Measurements from ENCODE around the gene HHIPL1.

HHIPL1 gene

DNA sequence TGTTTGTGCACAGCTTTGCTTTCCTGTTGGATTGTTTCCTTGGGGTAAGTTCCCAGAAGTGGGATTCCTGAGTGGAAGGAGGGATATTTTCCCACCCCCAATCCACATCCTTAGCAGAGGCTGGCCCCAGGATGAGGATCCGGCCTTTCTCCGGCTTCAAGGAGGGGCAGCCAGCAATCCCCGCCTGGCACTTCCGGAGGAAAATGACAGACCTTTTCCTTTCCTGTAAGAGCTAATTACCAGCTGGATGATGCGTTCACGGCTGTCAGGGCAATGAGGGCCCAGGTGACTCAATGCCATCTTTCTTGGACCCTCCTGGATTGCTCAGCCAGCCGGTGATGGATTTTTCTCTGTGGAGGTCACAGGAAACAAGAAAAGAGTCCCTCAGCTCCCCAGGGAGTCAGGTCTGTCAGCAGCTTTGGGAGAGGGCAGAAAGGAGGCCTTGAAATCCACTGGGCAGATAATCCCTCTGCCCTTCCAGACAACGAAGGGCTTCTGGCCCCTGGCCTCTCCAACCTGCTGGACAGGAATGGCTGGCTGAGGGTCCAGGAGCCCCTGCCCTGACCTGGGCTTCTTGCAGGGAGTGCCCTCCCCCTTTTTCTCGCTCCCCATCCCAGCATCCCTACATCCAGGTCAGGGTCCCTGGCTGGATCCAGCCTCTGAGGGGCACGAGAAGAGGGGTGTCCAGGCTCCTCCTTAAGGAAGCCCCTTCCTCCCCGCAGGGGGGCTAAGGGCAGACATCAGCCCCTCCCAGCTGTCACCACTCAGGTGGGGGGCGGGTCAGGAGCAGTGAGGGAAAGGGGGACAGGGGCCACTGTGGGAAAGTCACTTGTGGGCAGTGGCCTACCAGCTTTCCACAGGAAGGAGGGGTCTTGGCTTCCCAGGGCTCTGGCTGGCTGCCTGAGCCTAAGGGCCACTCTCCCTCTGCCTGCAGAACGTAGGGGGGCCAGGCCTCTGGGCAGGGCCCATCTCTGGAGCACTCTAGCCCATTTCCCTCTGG lies 24.8 kb upstream of the HHIPL1 start:
- H3K4me3 ChIP-seq (ENCODE audit: control insufficient read depth, low read depth, low read length): no peak overlapping the region
- no peak for DNase-seq (ENCODE audit: low read depth)
- TF ChIP-seq CTCF (IDR thresholded peaks at IDR 0.05; ENCODE audit: control insufficient read depth, insufficient read depth, low read depth, low read length, missing control alignments): no peak

- no peak for DNase-seq (ENCODE audit: low read depth)
- TF ChIP-seq CTCF (IDR thresholded peaks at IDR 0.05; ENCODE audit: control insufficient read depth, insufficient read depth, low read depth, low read length, missing control alignments): no peak
- no peak overlapping the region for H3K4me3 ChIP-seq (ENCODE audit: control insufficient read depth, low read depth, low read length)
Measured at GRCh38 chr14:99621948-99622347, 23.0 kb upstream of the HHIPL1 start.

GRCh38 chr14:99624024-99624423 lies 20.9 kb upstream of the HHIPL1 start:
- no peak overlapping the region for H3K4me3 ChIP-seq (ENCODE audit: control insufficient read depth, low read depth, low read length)
- DNase-seq (ENCODE audit: low read depth): no peak
- no peak for TF ChIP-seq CTCF (IDR thresholded peaks at IDR 0.05; ENCODE audit: control insufficient read depth, insufficient read depth, low read depth, low read length, missing control alignments)

DNA sequence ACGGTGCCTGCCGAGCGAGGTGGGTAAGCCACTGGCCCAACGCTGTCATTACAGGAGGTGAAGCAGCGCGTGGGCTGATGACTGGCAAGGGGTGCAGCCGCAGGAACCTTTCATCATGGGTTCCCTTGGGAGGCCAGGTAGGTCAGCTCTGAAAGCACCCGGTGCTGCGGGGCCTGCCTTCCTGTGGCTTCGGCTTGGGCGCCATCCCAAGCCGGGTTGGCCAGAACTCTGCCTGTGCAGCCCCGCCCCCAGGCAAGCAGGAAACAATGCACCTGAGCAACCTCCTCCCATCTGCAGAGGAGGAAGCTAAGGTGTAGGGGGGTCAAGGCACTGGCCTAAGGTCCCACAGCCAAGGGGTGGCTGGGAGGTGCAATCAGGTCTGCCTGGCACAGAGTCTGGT lies 20.0 kb upstream of the HHIPL1 start:
- no peak for TF ChIP-seq CTCF (IDR thresholded peaks at IDR 0.05; ENCODE audit: control insufficient read depth, insufficient read depth, low read depth, low read length, missing control alignments)
- no peak overlapping the region for H3K4me3 ChIP-seq (ENCODE audit: control insufficient read depth, low read depth, low read length)
- no peak for DNase-seq (ENCODE audit: low read depth)

- DNase-seq (ENCODE audit: low read depth): no peak
- no peak for TF ChIP-seq CTCF (IDR thresholded peaks at IDR 0.05; ENCODE audit: control insufficient read depth, insufficient read depth, low read depth, low read length, missing control alignments)
- H3K4me3 ChIP-seq (ENCODE audit: control insufficient read depth, low read depth, low read length): no peak overlapping the region
Measured at GRCh38 chr14:99625476-99625875, 19.5 kb upstream of the HHIPL1 start.

- no peak for TF ChIP-seq CTCF (IDR thresholded peaks at IDR 0.05; ENCODE audit: control insufficient read depth, insufficient read depth, low read depth, low read length, missing control alignments)
- no peak for DNase-seq (ENCODE audit: low read depth)
- no peak overlapping the region for H3K4me3 ChIP-seq (ENCODE audit: control insufficient read depth, low read depth, low read length)
Measured at GRCh38 chr14:99626041-99626648, 18.8 kb upstream of the HHIPL1 start.

Data from AG09309 (cell line).